Right ventricle myocardium superior (tissue), 1 donor: Measurements from ENCODE around the gene TIMP2. TPM values are rescaled to one million over a fixed set of nuclear protein-coding genes. Genes with fewer than 3 reads are reported as not detected.
"Not testable (repeated sequence)": the region's sequence is repeated elsewhere in the genome, so short reads cannot be mapped to it uniquely, and the experiment has no call there.

Source experiments
- ATAC-seq: fragments of 200-7000 bp; cut with Tn5 transposase; one replicate; pipeline ENCODE4 v1.9.1; 2020; ENCODE audit warnings: mild to moderate bottlenecking; ENCODE audit not compliant: poor library complexity
- DNase-seq: peaks from one replicate; pipeline ENCODE4 v3.0.0-alpha.2; 2020
- intact Hi-C: fragments of 100-400 bp; cut with DNase I; formaldehyde crosslinking; loops from one replicate; pipeline ENCODE4 v1.11.2; 2022
- long read RNA-seq: library from polyadenylated mRNA; unstranded; transcript quantifications from one replicate; pipeline ENCODE4 v2.0.0, GENCODE V29; 2021
- total RNA-seq: library from RNA; stranded (reverse); fragmentation: NEBNext Ultra II Directional; extraction: Animal tissue kit (Norgen Biotek cat#: 25700); gene quantifications from one replicate; pipeline ENCODE4 v1.2.1, GENCODE V29; 2021
- donor health status: DM: no; HTN: yes; CAD: no; lungs with severe emphysema.

TIMP2 gene
- 114 TPM for total RNA-seq
- long read RNA-seq, transcript TIMP2-201 (5 exons, 3,652 nt), result major isoform, 8 of 20 reads
- long read RNA-seq, partial matches to known transcripts, result 1 of 20 reads
- long read RNA-seq, other reads (novel, unspliced or antisense), result 11 of 20 reads

GRCh38 chr17:78925234-78925633 lies at the start of gene TIMP2:
Gene TIMP2, minus strand, starts transcription at chr17:78925387. Its CDS starts 299 bp downstream, at chr17:78925088.
- ATAC-seq, result peak; percentile 79
- peak; percentile 94 for DNase-seq
- intact Hi-C loops, result no loop called here

GRCh38 chr17:78973792-78974520 lies 48.8 kb upstream of the TIMP2 start:
- intact Hi-C loops, result no loop called here
- DNase-seq (peak; percentile 29), ATAC-seq (no peak)

- DNase-seq (no peak), ATAC-seq (no peak)
- intact Hi-C loops, result no loop called here
Observed at GRCh38 chr17:78973196-78973595, 48.0 kb upstream of the TIMP2 start.

GRCh38 chr17:78972507-78973105 lies 47.4 kb upstream of the TIMP2 start:
- no peak for ATAC-seq
- DNase-seq, result no peak
- intact Hi-C loops, result no loop called here

GRCh38 chr17:78971756-78972506 lies 46.7 kb upstream of the TIMP2 start:
- ATAC-seq (no peak), DNase-seq (no peak)
- intact Hi-C loops, result loop anchor here (1.0 kb wide), 1 partner anchor 107 kb away; no protein-coding TSS in a partner anchor

GRCh38 chr17:78970834-78971755 lies 45.9 kb upstream of the TIMP2 start:
- peak; percentile 90 for DNase-seq
- intact Hi-C loops, result loop anchor here (1.0 kb wide), 1 partner anchor 106 kb away; no protein-coding TSS in a partner anchor
- ATAC-seq, result peak; percentile 57

GRCh38 chr17:78969865-78970264 lies 44.7 kb upstream of the TIMP2 start:
- no peak for ATAC-seq
- intact Hi-C loops, result no loop called here
- DNase-seq, result no peak

- intact Hi-C loops, result no loop called here
- DNase-seq (no peak), ATAC-seq (no peak)
Observed at GRCh38 chr17:78967782-78968362, 42.7 kb upstream of the TIMP2 start.

GRCh38 chr17:78966910-78967600 lies 41.9 kb upstream of the TIMP2 start:
- no peak for DNase-seq
- intact Hi-C loops, result no loop called here
- ATAC-seq, result no peak

- intact Hi-C loops, result no loop called here
- DNase-seq (no peak), ATAC-seq (no peak)
Observed at GRCh38 chr17:78966123-78966813, 41.1 kb upstream of the TIMP2 start.

- no peak for DNase-seq
Observed at GRCh38 chr17:78965491-78965924, 40.3 kb upstream of the TIMP2 start.

GRCh38 chr17:78963378-78963777 lies 38.2 kb upstream of the TIMP2 start:
- DNase-seq (no peak), ATAC-seq (no peak)
- intact Hi-C loops, result no loop called here

More at GRCh38 chr17:78965491-78965924, 40.3 kb upstream of the TIMP2 start:
- no peak for ATAC-seq
- intact Hi-C loops, result no loop called here

- ATAC-seq, DNase-seq, intact Hi-C loops: not testable (repeated sequence)
Observed at GRCh38 chr17:78962984-78963348, 37.8 kb upstream of the TIMP2 start.

- DNase-seq (no peak), ATAC-seq (no peak)
- intact Hi-C loops, result no loop called here
Observed at GRCh38 chr17:78962345-78962983, 37.3 kb upstream of the TIMP2 start.

GRCh38 chr17:78961571-78961970 lies 36.4 kb upstream of the TIMP2 start:
- intact Hi-C loops, result no loop called here
- ATAC-seq (no peak), DNase-seq (no peak)

GRCh38 chr17:78960928-78961327 lies 35.7 kb upstream of the TIMP2 start:
- intact Hi-C loops, result no loop called here
- peak; percentile 90 for ATAC-seq
- peak; percentile 77 for DNase-seq
